ENCODE data around the gene HERC2.
"Not testable (repeated sequence)": the region's sequence is repeated elsewhere in the genome, so short reads cannot be mapped to it uniquely, and the experiment has no call there.

- TF ChIP-seq POLR2A, CTCF (IDR thresholded peaks at IDR 0.05): not testable (repeated sequence)
These were observed 83.7 kb downstream of the HERC2 start for GRCh38 chr15:28238296-28238695.
